ENCODE data around the gene SLC22A6.

The SLC22A6 gene

GRCh38 chr11:63012839-63013238 lies 28.1 kb upstream of the SLC22A6 start:
- no peaks in the 10 kb centered on the region for H3K9me3 ChIP-seq (ENCODE audit: control insufficient read depth, low read length)
- DNase-seq (ENCODE audit: low read depth) = no peak
- H3K27me3 ChIP-seq (replicated peaks; ENCODE audit: control insufficient read depth, insufficient read depth, low read length) = peaks cover 74% of the 10 kb centered on the region
- no peak overlapping the region for H3K9ac ChIP-seq (ENCODE audit: low read length)
- H3K4me1 ChIP-seq (ENCODE audit: control insufficient read depth, insufficient read depth, low read length) = no peaks in the 10 kb centered on the region
- H3K36me3 ChIP-seq (ENCODE audit: control insufficient read depth, insufficient read depth, low read length, severe bottlenecking) = no peaks in the 10 kb centered on the region
- H3K4me3 ChIP-seq (ENCODE audit: low read length) = no peak overlapping the region

- H3K27me3 ChIP-seq (replicated peaks; ENCODE audit: control insufficient read depth, insufficient read depth, low read length) = peaks cover 72% of the 10 kb centered on the region
- no peaks in the 10 kb centered on the region for H3K9me3 ChIP-seq (ENCODE audit: control insufficient read depth, low read length)
- no peaks in the 10 kb centered on the region for H3K36me3 ChIP-seq (ENCODE audit: control insufficient read depth, insufficient read depth, low read length, severe bottlenecking)
- no peaks in the 10 kb centered on the region for H3K4me1 ChIP-seq (ENCODE audit: control insufficient read depth, insufficient read depth, low read length)
- DNase-seq (ENCODE audit: low read depth) = no peak
- no peak overlapping the region for H3K4me3 ChIP-seq (ENCODE audit: low read length)
- H3K9ac ChIP-seq (ENCODE audit: low read length) = no peak overlapping the region
Measured at GRCh38 chr11:63012430-63012829, 27.7 kb upstream of the SLC22A6 start.

GRCh38 chr11:63010934-63011439 lies 26.2 kb upstream of the SLC22A6 start:
- H3K9me3 ChIP-seq (ENCODE audit: control insufficient read depth, low read length) = no peaks in the 10 kb centered on the region
- H3K36me3 ChIP-seq (ENCODE audit: control insufficient read depth, insufficient read depth, low read length, severe bottlenecking) = no peaks in the 10 kb centered on the region
- no peaks in the 10 kb centered on the region for H3K4me1 ChIP-seq (ENCODE audit: control insufficient read depth, insufficient read depth, low read length)
- no peak for DNase-seq (ENCODE audit: low read depth)
- H3K27me3 ChIP-seq (replicated peaks; ENCODE audit: control insufficient read depth, insufficient read depth, low read length) = peaks cover 65% of the 10 kb centered on the region
- H3K4me3 ChIP-seq (ENCODE audit: low read length) = no peak overlapping the region
- H3K9ac ChIP-seq (ENCODE audit: low read length) = no peak overlapping the region

GRCh38 chr11:63007920-63008319 lies 23.2 kb upstream of the SLC22A6 start:
- Histone ChIP-seq H3K9me3 (ENCODE audit: control insufficient read depth, low read length) (no peaks in the 10 kb centered on the region), H3K9ac (ENCODE audit: low read length) (no peak overlapping the region), H3K4me1 (ENCODE audit: control insufficient read depth, insufficient read depth, low read length) (no peaks in the 10 kb centered on the region), H3K27me3 (replicated peaks; ENCODE audit: control insufficient read depth, insufficient read depth, low read length) (peaks cover 50% of the 10 kb centered on the region), H3K4me3 (ENCODE audit: low read length) (no peak overlapping the region), H3K36me3 (ENCODE audit: control insufficient read depth, insufficient read depth, low read length, severe bottlenecking) (no peaks in the 10 kb centered on the region)
- no peak for DNase-seq (ENCODE audit: low read depth)

- H3K9ac ChIP-seq (ENCODE audit: low read length) = no peak overlapping the region
- no peak overlapping the region for H3K4me3 ChIP-seq (ENCODE audit: low read length)
- H3K9me3 ChIP-seq (ENCODE audit: control insufficient read depth, low read length) = no peaks in the 10 kb centered on the region
- no peaks in the 10 kb centered on the region for H3K4me1 ChIP-seq (ENCODE audit: control insufficient read depth, insufficient read depth, low read length)
- H3K36me3 ChIP-seq (ENCODE audit: control insufficient read depth, insufficient read depth, low read length, severe bottlenecking) = no peaks in the 10 kb centered on the region
- peaks cover 26% of the 10 kb centered on the region for H3K27me3 ChIP-seq (replicated peaks; ENCODE audit: control insufficient read depth, insufficient read depth, low read length)
- DNase-seq (ENCODE audit: low read depth) = no peak
Measured at GRCh38 chr11:63001456-63001855, 16.7 kb upstream of the SLC22A6 start.

GRCh38 chr11:62999649-63000048 lies 14.9 kb upstream of the SLC22A6 start:
- H3K36me3 ChIP-seq (ENCODE audit: control insufficient read depth, insufficient read depth, low read length, severe bottlenecking) = no peaks in the 10 kb centered on the region
- H3K4me1 ChIP-seq (ENCODE audit: control insufficient read depth, insufficient read depth, low read length) = no peaks in the 10 kb centered on the region
- no peak overlapping the region for H3K4me3 ChIP-seq (ENCODE audit: low read length)
- H3K9me3 ChIP-seq (ENCODE audit: control insufficient read depth, low read length) = no peaks in the 10 kb centered on the region
- peaks cover 25% of the 10 kb centered on the region for H3K27me3 ChIP-seq (replicated peaks; ENCODE audit: control insufficient read depth, insufficient read depth, low read length)
- no peak overlapping the region for H3K9ac ChIP-seq (ENCODE audit: low read length)
- no peak for DNase-seq (ENCODE audit: low read depth)

- no peak overlapping the region for H3K9ac ChIP-seq (ENCODE audit: low read length)
- H3K4me3 ChIP-seq (ENCODE audit: low read length) = no peak overlapping the region
- H3K9me3 ChIP-seq (ENCODE audit: control insufficient read depth, low read length) = no peaks in the 10 kb centered on the region
- no peak for DNase-seq (ENCODE audit: low read depth)
- no peaks in the 10 kb centered on the region for H3K4me1 ChIP-seq (ENCODE audit: control insufficient read depth, insufficient read depth, low read length)
- H3K36me3 ChIP-seq (ENCODE audit: control insufficient read depth, insufficient read depth, low read length, severe bottlenecking) = no peaks in the 10 kb centered on the region
- peaks cover 29% of the 10 kb centered on the region for H3K27me3 ChIP-seq (replicated peaks; ENCODE audit: control insufficient read depth, insufficient read depth, low read length)
Measured at GRCh38 chr11:62999156-62999555, 14.4 kb upstream of the SLC22A6 start.

- Histone ChIP-seq H3K9me3 (ENCODE audit: control insufficient read depth, low read length) (no peaks in the 10 kb centered on the region), H3K9ac (ENCODE audit: low read length) (no peak overlapping the region), H3K36me3 (ENCODE audit: control insufficient read depth, insufficient read depth, low read length, severe bottlenecking) (no peaks in the 10 kb centered on the region), H3K4me1 (ENCODE audit: control insufficient read depth, insufficient read depth, low read length) (no peaks in the 10 kb centered on the region), H3K4me3 (ENCODE audit: low read length) (no peak overlapping the region), H3K27me3 (replicated peaks; ENCODE audit: control insufficient read depth, insufficient read depth, low read length) (peaks cover 50% of the 10 kb centered on the region)
- DNase-seq (ENCODE audit: low read depth) = no peak
Measured at GRCh38 chr11:62996271-62996670, 11.5 kb upstream of the SLC22A6 start.

- H3K4me3 ChIP-seq (ENCODE audit: low read length) = no peak overlapping the region
- peaks cover 53% of the 10 kb centered on the region for H3K27me3 ChIP-seq (replicated peaks; ENCODE audit: control insufficient read depth, insufficient read depth, low read length)
- H3K4me1 ChIP-seq (ENCODE audit: control insufficient read depth, insufficient read depth, low read length) = no peaks in the 10 kb centered on the region
- H3K36me3 ChIP-seq (ENCODE audit: control insufficient read depth, insufficient read depth, low read length, severe bottlenecking) = no peaks in the 10 kb centered on the region
- DNase-seq (ENCODE audit: low read depth) = no peak
- H3K9ac ChIP-seq (ENCODE audit: low read length) = no peak overlapping the region
- no peaks in the 10 kb centered on the region for H3K9me3 ChIP-seq (ENCODE audit: control insufficient read depth, low read length)
Measured at GRCh38 chr11:62994775-62995174, 10.0 kb upstream of the SLC22A6 start.

GRCh38 chr11:62988276-62988675 lies 3.5 kb upstream of the SLC22A6 start:
- Histone ChIP-seq H3K9ac (ENCODE audit: low read length) (no peak overlapping the region), H3K27me3 (replicated peaks; ENCODE audit: control insufficient read depth, insufficient read depth, low read length) (peaks cover 49% of the 10 kb centered on the region), H3K36me3 (ENCODE audit: control insufficient read depth, insufficient read depth, low read length, severe bottlenecking) (no peaks in the 10 kb centered on the region), H3K9me3 (ENCODE audit: control insufficient read depth, low read length) (no peaks in the 10 kb centered on the region), H3K4me3 (ENCODE audit: low read length) (no peak overlapping the region), H3K4me1 (ENCODE audit: control insufficient read depth, insufficient read depth, low read length) (no peaks in the 10 kb centered on the region)
- DNase-seq (ENCODE audit: low read depth) = no peak

GRCh38 chr11:62985041-62985750 lies 429 bp upstream of the SLC22A6 start:
- H3K9ac ChIP-seq (ENCODE audit: low read length) = no peak overlapping the region
- no peaks in the 10 kb centered on the region for H3K36me3 ChIP-seq (ENCODE audit: control insufficient read depth, insufficient read depth, low read length, severe bottlenecking)
- H3K27me3 ChIP-seq (replicated peaks; ENCODE audit: control insufficient read depth, insufficient read depth, low read length) = peaks cover 33% of the 10 kb centered on the region
- no peaks in the 10 kb centered on the region for H3K4me1 ChIP-seq (ENCODE audit: control insufficient read depth, insufficient read depth, low read length)
- H3K4me3 ChIP-seq (ENCODE audit: low read length) = no peak overlapping the region
- no peaks in the 10 kb centered on the region for H3K9me3 ChIP-seq (ENCODE audit: control insufficient read depth, low read length)
- no peak for DNase-seq (ENCODE audit: low read depth)

Data from adipocyte (in vitro differentiated cells).